Measurements from ENCODE around the gene SAMD1. TPM values are rescaled to one million over a fixed set of nuclear protein-coding genes. Genes with fewer than 3 reads are reported as not detected.

SAMD1 gene
- total and polyA plus RNA-seq, 9 of the 15 experiments (the other 6 are each of a cell fraction or from before 2014, with no cell fraction given): 2.9 to 96.0 (median 43.5) TPM

GRCh38 chr19:14073261-14073924 lies 17.2 kb downstream of the SAMD1 start (continued):
- TF ChIP-seq SNRNP70 (optimal IDR thresholded peaks at IDR 0.05; ENCODE audit: low read depth, low read length) (no peak), NKRF (IDR thresholded peaks at IDR 0.05; ENCODE audit: borderline replicate concordance) (no peak), EGR1 (conservative IDR thresholded peaks at IDR 0.05) (no peak), ELF2 (CRISPR knock-in tag; IDR thresholded peaks at IDR 0.05) (peak; percentile 28; the same call in 1 of the 2 replicates), SNAPC5 (CRISPR knock-in tag; IDR thresholded peaks at IDR 0.05) (no peak), SNIP1 (IDR thresholded peaks at IDR 0.05; ENCODE audit: low read depth) (no peak), ELF1 (tag; IDR thresholded peaks at IDR 0.05) (no peak), NRF1 (conservative IDR thresholded peaks at IDR 0.05 in 1 of 2, IDR thresholded peaks at IDR 0.05 in 1 of 2) (peak; percentile 78 to 82), CBX3 (IDR thresholded peaks at IDR 0.05; ENCODE audit: borderline replicate concordance in 1 of 2, low read length in 2 of 2) (no peak), ATF1 (CRISPR knock-in tag; IDR thresholded peaks at IDR 0.05) (no peak), ATF1 (tag; IDR thresholded peaks at IDR 0.05) (no peak), CREB1 (IDR thresholded peaks at IDR 0.05) (no peak; the same call in 1 of the 2 replicates), CREB1 (CRISPR knock-in tag; IDR thresholded peaks at IDR 0.05) (no peak), ZFX (CRISPR knock-in tag; IDR thresholded peaks at IDR 0.05) (peak; percentile 70), NR4A1 (CRISPR knock-in tag; IDR thresholded peaks at IDR 0.05) (no peak), NR4A1 (tag; IDR thresholded peaks at IDR 0.05) (peak; percentile 26; the same call in 1 of the 2 replicates), HNRNPH1 (optimal IDR thresholded peaks at IDR 0.05; ENCODE audit: low read depth, low read length) (no peak), PREB (CRISPR knock-in tag; IDR thresholded peaks at IDR 0.05) (0 out of 2 replicates have a peak, but pooled peaks have one; percentile 64), GTF3C2 (IDR thresholded peaks at IDR 0.05; ENCODE audit: borderline replicate concordance, extremely low read depth, insufficient read length) (no peak), NCOA1 (IDR thresholded peaks at IDR 0.05; ENCODE audit: low read depth) (no peak)
